NCI-H510A (cell line): ENCODE measurements around the gene OPN4.
A peak's percentile ranks its signal among the peaks of the same experiment; 100 is the strongest.
"Not testable (repeated sequence)": the region's sequence is repeated elsewhere in the genome, so short reads cannot be mapped to it uniquely, and the experiment has no call there.

Experiments
- DNase-seq: peaks from one replicate; lab custom pipeline; 2025; lab: John Stamatoyannopoulos, UW

The OPN4 gene, protein sequence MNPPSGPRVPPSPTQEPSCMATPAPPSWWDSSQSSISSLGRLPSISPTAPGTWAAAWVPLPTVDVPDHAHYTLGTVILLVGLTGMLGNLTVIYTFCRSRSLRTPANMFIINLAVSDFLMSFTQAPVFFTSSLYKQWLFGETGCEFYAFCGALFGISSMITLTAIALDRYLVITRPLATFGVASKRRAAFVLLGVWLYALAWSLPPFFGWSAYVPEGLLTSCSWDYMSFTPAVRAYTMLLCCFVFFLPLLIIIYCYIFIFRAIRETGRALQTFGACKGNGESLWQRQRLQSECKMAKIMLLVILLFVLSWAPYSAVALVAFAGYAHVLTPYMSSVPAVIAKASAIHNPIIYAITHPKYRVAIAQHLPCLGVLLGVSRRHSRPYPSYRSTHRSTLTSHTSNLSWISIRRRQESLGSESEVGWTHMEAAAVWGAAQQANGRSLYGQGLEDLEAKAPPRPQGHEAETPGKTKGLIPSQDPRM

DNA sequence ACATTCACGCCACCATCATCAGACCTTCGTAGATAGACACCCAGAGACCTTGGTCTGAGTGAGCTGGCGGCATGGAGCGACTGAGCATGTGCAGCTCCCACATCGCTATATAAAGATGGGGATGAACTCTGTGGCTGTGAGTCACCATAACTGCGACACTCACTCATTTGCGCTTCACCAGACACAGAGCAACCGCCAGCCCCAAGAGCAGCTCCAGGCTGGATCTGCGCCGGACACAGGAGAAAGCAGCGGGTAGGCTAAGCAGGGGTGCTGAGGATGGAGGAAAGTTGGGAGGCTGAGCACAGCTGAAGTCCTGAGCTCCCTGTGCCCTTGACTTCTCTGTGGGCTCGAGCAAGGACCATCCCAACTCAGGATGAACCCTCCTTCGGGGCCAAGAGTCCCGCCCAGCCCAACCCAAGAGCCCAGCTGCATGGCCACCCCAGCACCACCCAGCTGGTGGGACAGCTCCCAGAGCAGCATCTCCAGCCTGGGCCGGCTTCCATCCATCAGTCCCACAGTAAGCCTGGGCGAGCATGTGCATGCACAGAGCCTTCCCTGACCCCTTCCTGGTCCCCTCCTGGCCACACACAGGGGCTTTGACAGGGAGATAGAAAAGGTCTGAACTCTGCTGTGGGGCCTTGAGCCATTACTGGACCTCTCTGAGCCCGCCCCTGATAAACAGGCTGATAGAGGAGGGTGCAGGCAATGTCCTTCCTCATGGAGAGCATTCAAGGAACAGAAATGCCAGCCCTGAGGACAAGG, at the start of gene OPN4:
TSS of gene OPN4 (plus strand) at position 137 of the 762 bp plus-strand sequence. CDS start at position 374, 237 bp downstream.
- DNase-seq, result no peak

DNA sequence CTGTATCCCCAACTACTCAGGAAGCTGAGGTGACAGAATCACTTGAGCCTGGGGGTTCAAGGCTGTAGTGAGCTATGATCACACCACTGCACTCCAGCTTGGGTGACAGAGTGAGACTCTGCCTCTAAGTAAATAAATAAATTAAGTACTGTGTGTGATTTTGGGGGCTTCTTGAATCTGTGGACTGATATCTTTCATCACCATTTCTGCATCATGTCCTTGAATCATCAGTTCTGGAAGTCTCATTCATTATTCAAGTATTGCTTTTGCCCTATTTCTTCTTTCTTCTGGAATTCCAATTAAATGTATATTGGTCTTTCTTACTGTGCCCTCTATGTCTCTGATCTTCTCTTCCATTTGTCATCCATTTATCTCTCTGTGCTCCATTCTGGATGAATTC, 46.7 kb upstream of the OPN4 start:
- no peak for DNase-seq

DNA sequence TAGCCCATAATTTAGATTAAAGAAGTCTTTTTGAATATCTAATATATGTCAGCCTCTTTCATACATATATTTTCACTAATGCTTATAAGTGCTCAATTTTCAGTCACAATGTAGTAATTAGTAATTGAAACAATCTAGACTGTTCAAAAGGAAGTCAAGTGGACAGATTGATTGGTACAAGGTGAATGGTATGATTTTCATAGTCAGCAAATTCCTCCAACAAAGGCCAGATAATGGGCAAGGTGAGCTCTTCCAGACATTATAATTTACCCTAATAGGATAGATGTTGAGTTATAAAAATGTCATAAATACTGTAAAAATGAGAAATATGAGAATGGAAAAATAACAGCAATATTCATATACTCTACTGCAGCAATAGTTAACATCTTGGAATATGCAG, 44.4 kb upstream of the OPN4 start:
- DNase-seq, result no peak

GRCh38 chr10:86611386-86611785, 43.0 kb upstream of the OPN4 start:
- no peak for DNase-seq

- no peak for DNase-seq
Observed at GRCh38 chr10:86613096-86613495, 41.3 kb upstream of the OPN4 start.

DNA sequence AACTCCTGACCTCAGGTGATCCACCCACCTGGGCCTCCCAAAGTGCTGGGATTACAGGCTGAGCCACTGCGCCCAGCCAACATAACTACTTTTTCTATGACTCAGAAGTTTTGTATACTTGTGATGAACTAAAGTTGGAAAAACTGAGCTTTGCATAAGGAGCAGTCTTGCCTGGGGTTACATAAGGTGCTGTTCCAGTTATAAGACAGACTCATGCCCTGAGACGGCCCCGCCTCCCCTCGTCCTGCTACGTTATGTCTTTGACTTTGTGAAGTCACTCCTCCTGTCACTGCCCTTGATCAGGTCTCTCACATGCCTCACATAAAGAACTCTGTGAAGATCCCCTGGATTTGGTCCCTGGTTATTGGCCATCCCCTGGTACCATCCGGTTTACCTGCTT, 40.4 kb upstream of the OPN4 start:
- no peak for DNase-seq

DNA sequence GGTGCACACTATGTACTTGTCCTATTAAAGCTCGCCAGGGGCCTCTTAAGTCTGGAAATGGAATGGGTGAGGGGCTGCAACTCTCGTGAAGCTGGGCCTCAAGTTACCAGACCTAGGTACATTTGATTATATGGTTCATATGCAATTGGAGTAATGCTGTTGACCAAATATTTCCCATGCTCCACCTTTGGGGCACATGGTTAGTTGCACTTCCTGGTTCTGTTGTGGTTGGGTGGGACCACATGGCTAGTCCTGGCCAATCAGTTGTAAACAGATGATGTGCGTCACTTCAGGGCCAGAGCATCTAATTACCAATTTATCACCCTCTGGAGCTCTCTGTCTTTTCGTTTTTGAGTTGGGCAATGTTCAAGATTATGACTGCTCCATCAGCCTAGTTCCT, 39.5 kb upstream of the OPN4 start:
- no peak for DNase-seq

- not testable (repeated sequence) for DNase-seq
Observed at GRCh38 chr10:86617278-86617677, 37.1 kb upstream of the OPN4 start.

DNA sequence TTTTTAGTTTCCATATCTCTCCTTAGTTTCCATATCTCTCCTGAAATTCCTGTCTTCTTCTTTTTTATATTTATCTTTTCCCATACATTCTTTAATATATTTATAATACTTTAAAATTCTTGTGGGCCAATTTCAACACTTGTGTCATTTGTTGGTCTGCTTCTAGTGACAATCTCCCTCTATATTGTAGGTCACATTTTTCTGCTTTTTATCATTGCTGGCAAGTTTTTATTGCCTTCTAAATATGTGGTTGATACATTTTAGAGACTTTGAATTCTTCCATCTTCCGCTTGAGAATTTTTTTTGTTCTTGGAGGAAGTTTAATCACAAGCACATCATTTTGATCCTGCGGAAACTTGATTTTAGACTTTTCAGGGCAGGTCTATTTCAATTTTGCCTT, 26.0 kb upstream of the OPN4 start:
- no peak for DNase-seq

- no peak for DNase-seq
Observed at GRCh38 chr10:86630079-86630478, 24.3 kb upstream of the OPN4 start.

GRCh38 chr10:86632009-86632800, 22.1 kb upstream of the OPN4 start:
- DNase-seq, result peak; percentile 52

DNA sequence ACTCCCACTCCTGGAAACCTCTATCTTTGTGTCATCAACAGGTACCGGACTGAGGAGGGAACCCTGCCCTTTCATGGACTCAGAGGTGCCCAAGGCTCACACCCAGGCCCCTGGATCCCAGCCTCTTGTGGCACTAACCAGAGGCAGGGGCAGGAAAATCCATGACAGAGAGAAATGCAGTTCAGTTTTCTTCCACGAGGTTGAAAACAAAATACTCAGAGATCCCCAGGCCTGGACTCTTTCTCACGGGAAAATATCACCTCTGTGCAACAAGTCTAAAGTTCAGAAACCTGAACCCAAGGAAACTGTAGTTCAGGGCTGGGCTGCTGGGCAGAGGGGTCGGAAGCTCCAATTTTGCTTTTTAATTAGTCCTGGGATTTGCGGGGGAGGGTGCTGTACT, 21.4 kb upstream of the OPN4 start:
- no peak for DNase-seq

GRCh38 chr10:86635402-86635801, 18.9 kb upstream of the OPN4 start:
- DNase-seq, result no peak

DNA sequence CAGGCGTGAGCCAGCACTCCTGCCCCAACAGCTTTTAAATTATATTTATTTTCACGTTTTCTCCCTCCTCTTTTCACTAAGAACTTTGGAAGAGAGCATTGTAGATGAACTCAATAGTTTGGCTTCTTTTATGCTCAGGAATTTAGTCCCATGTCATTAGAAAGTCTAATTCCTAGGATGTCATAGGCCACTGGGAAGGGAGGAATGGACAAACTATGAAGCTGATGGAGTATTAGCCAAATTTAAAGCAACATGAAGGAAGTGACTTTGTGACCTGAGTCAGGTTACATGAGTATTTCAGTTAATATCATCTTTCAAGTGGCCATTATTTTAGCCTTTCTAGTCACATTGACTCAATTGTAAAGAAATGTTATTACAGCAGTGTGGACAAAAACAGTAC, 18.0 kb upstream of the OPN4 start:
- no peak for DNase-seq

DNA sequence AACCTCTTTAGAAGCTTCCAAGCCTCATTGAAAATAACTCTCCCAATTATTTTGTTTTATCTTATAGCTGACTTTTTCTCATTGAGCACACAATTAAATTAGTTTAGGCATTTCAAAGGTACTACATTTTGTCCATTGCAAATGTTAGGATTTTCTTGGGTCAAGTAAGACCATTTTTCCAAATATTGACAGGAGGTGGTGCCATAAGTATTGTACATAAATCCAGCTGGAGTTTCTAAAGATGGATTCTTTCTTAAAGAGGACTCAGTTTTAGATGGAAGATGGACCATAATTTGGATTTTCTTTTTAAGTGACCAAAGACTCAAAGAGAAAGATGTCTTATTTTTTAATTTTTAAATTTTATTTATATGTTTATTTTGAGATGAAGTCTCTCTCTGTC, 12.3 kb upstream of the OPN4 start:
- DNase-seq, result no peak

DNA sequence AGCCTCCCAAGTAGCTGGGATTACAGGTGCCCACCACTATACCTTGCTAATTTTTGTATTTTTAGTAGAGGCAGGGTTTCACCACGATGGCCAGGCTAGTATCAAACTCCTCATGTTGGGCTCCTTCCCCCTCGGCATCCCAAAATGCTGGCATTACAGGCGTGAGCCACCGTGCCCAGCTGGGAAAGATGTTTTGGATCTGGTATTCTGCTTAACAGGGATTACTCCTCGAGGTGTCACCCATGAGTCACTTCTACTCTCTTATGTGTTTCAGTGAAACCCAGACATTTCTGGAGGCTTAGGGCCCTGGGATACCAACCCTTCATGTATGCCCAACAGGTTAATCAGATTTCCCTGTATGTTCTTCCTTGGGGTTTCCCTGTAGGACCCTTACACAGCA, 11.8 kb upstream of the OPN4 start:
- DNase-seq, result no peak

GRCh38 chr10:86644152-86644793, 10.1 kb upstream of the OPN4 start:
- DNase-seq, result no peak

DNA sequence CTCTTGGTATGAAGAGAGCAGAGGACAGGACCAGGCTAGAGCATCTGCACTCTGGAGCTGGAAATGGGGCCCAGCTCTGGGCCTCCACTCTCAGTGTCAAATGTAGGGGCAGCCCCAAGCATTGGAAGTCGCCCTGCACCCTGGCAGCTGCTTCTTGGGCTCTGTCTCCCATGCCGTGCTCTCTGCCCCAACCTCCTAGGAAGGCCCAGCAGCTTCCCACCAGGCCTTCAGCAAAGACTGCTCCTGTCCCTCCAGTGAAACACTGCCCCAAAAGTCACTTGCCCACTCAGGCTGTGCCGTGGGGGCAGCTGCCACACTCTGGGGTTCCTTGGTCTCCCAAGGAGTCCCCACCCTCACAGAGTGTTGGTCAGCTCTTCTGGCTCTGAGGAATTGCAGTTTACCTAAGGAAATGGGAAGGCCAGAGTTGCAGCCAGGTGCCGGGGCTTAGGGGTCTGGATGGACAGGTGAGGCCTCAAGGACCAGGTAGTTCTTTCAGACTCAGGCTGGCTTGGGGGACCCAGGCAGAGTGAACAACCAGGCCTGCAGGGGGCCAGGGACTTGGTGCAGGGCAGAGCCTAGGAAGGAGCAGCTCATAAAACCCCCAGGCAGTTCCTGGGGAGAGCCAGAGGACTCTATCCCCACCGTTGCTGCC, 9.4 kb upstream of the OPN4 start:
- DNase-seq, result no peak

DNA sequence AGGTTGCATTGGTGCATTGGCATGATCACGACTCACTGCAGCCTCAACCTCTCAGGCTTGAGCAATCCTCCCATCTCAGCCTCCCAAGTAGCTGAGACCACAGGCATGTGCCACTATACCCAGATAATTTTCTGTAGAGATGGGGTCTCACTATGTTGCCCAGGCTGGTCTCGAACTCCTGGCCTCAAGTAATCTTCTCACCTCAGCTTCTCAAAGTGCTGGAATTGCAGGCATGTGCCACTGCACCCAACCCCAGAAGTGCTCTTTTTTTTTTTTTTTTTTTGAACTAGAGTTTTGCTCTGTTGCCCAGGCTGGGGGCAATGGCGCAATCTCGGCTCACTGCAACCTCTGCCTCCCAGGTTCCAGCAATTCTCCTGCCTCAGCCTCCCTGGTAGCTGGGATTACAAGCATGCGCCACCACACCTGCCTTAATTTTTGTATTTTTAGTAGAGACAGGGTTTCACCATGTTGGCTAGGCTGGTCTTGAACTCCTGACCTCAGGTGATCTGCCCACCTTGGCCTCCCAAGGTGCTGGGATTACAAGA, 8.7 kb upstream of the OPN4 start:
- not testable (repeated sequence) for DNase-seq

DNA sequence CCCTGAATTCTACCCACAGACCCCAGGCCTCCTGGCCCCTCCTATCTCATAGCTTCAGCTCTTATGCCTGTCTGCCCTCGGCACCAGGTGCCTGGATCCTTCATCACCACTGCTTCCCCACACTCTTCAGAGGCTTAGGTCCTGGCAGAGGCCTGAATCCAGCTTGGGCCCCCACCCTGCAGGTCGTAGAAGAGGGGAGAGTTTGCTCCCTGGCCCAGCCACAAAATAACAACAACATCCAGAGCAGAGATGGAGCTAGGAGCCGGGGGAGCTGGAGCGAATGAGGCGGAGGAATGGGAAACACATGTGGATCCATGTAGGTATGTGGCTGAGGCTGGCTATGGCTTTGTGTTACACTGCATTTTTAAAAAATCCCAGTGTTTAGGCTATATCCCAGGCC, 7.8 kb upstream of the OPN4 start:
- DNase-seq, result no peak

DNA sequence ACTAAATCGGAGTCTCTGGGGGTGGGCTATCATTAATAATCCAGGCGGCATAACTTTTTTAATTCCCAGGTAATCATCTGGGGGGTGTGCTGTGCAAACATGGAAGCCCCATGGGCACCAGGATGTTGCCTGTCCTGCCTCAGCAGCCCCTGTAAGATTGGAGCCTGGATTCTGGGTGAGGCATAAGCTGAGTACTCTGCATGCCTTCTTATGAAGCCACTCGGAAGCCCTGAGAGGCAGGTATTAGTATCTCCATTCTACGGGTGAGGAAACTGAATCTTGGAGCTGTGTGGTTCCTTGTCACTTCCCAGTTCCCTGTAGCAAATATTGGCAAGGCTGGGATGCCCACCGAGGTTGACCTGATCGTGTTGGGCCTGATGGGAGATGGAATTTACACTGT, 7.4 kb upstream of the OPN4 start:
- no peak for DNase-seq
